HG03520 (cell line): ENCODE measurements around the gene C1orf116.

ENCODE experiments used
- ATAC-seq: cut with Tn5 transposase; IDR thresholded peaks from one replicate; pipeline ENCODE4 v1.9.1; 2021; ENCODE audit warnings: mild to moderate bottlenecking, moderate library complexity; ENCODE audit not compliant: unreplicated experiment

The C1orf116 gene

DNA sequence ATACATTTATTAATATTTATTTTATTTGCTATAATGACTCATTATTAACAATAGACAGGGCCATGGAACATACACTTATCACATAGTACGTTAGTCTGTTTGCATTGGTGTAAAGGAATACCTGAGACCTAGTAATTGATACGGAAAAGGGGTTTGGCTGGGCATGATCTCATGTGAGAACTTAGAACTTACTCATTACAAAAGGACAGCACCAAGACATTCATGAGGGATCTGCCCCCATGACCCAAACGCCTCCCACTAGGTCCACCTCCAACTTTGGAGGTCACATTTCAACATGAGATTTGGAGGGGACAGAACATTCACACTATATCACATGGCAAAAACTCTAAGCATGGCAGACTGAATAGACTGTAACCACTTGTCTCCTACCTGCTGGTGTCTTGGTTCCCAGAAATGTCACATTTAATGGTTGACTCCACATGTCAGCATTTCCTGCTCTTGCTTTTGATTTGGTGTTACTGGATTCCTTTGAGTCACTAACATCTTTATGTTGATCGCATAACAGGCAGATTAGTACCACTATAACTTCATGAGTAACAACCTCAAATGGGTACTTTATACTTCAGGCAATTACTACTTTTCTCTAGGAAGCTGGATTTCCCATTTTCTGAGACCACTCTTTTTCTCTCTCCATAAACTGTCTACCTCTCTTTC is 3.5 kb upstream of the C1orf116 start:
- ATAC-seq: no peak

DNA sequence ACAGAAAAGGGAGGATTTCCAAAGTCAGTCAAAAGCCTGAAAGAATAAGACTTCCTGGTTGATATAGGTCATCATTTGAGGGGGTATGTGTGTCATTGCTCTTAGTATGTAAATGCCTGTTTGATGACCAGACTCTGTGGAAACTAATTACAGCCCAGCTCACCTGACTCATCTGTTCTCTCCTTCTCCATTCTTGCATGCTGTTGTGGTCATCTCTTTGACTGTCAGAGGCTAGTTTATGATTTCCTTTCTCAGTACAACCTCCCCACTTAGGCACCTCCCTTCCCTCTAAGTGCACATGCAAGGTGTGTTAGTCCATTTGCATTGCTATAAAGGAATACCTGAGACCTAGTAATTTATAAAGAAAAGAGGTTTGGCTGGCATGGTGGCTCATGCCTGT is 2.4 kb upstream of the C1orf116 start:
- ATAC-seq: no peak

DNA sequence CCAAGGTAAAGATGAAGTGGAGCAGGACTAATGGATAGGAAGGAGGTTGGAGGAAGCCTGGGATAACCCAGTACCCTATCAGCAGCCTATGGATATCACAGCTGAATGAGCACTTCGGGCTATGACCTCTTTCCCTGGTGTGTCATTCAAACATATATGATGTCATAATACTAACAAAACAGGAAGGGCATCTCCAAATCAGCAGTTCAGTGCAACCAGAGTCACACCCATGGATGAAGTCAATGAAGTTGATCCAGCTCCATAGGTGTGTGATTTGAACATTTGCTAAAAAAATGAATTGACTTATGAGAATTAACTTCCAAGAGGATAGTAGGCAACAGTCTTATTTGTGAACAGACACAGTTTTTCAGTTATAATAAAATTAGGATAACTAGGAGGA is 1.7 kb upstream of the C1orf116 start:
- ATAC-seq: no peak

DNA sequence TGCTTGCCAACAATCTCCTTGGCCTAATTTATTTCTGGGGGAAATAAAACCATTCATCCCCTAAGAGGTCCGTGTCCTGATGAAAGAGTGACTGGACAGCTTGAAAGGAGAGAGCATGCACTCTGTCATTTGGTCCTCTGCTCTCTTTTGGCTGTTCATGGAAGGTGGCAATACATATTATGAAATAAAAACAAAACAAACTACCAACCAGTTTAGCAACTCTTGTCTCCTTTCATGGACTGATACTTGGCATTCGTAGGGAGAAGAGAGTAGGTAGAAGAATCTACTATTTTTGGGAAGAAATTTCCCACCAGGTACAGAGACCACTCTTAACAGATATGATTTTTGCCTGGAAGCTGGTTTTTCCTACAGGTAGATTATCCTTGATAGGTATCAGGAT is 746 bp upstream of the C1orf116 start:
- no peak for ATAC-seq

DNA sequence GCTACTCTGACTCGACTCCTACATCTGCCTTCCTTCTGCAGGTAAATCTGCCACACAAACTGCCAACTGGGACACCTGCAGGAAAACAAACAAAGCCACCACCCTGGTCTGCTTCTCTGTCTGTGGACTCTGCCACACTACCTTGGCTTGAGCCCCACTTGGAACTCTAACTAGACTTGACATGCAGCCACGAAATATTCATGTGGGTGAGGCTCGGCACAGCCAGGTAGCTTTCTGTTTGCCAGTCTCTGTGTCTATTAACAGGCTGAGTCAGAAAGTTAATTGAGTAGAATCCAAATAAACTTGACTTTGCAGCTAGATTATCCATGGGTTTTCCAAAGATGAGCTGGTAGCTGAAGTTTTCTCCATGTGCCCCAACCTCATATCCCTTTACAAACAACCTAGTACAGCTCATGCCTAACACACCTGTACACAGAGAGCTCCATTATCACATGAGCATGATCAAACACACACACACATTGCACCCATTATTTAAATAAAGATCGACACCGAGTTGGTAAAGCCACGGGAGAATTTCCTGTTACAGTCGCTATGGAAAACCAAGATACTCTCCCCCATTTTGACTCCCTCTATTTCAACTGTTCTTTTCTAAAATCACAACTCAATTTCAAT is 808 bp downstream of the C1orf116 start:
- no peak for ATAC-seq

DNA sequence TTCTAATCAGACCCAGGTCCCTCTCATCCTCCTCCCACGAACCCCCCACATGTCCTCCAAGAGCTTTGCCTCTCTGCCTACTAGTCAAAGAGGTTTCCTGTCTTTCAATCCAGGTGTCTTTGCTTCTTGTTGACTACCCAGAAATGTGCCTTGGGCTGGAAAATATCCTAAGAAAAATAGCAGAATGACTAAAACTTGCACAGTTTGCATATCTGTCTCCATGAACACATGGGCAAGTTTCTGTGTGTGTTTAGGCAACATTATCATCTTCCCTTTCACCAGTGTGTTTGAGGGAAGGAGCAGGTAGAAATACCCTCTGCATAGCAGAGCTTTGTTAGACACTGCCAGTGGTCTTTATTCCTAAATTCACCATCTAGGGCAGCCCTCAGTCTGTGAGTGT is 1.5 kb downstream of the C1orf116 start:
- no peak for ATAC-seq

DNA sequence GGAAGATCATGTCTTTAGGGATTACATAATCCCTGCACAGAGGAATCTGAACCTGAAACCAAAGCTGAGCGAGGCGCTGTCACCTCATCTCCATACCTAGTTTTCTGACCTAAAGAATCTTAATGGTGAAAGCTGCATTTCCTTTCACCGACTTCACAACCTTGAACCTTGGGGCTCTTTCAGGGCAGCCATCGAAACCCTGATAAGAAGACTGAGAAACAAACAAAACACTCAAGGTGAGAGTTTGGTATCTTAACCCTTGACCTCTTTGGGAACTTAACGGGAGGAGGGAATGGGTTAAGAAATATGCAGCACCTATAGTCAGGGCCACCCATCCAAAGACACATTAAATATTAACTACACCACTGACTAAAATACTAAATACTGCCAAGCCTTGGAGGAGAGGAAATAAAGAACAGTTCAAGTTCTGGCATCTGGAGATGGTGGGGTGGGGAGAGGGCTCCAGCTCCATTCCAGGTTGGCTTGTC is 2.0 kb downstream of the C1orf116 start:
- no peak for ATAC-seq

DNA sequence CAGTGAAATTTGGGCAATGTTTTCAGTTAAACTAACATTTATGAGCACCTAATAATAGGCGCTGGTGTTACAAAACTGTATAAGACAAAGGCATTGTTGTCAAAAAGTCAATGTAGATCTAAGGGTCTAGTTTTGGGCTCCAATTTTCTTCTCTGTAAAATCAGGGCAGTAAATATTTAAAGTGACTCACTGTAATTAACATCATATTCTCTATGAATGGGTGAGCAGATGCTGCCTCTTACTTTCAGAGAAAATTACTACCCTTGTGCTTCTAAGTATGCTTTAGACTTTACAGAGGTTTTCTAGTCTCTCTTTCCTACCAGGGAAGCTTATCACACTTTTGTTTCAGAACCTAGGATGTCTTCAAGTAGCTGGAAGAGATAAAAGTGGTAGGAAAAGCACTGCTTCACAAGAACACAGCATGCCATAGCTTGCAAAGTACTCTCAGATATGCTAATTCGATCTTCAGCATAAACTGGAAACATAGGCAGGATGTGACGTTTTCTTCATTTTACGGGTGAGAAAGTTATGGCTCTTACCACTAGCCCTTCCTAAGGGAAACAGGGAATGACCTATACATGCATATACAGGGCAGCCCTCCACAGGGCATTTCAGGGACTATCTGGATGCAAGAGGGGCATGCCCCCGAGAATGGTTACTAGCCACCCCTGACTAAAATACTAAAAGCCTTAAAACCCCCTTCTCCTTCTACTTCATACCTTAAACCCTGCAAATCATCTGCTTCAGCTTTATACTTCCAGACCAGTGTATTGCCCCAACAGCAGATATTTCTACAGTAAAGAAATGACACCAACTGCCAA is 2.6 kb downstream of the C1orf116 start:
- no peak for ATAC-seq

DNA sequence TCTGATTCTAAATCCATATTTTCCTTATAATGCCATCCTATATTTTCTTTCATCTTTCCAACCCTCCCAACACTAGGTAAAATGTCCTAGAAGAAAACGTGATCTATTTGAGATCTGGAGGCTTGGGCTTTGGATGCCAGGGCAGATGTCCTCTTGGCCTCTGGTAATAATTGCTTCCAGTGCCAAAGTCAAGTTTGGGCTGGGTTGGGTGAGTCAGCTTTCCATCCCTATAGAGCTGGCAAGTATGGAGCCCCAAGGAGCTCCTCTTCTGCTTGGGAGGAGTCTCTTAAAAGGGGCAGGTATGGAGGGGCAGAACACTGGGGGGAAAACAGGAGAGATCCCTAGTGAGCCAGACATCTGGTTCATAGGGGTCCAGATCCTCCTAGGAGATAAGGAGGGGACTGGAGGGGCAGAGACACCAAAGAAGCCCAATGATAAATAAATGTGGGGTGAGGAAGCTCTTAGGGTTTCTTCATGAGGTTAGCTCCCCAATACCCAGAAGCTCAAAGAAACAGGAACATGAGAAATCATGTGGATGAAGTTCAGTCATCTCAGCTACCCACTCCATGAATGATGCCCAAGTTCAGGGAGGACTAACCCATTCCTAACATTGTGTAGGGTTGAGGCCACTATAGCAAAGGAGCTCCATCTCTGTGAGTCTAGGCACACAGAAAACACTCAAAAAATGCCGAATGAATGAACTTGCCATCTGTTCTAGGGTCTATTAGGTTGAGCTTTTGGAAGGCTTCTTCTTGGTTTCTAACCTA is 3.5 kb downstream of the C1orf116 start:
- no peak for ATAC-seq

DNA sequence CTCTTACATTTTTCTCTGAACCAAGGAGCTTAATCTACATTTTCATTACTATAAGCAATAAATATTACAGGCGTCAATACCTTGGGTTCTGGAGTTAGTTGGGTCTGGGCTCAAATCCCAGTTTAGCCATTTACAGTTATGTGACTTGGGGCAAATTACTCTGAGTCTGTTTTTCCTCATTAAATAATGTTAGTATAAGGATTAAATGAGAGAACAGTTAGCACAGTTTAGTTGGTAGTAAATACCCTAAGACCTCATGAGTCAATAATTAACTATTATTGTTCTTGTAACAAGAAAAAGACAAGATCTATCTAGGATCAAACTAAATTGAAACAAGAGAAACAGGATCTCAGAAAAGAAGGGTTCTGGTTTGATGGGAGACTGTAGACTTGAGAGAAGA is 4.6 kb downstream of the C1orf116 start:
- no peak for ATAC-seq

DNA sequence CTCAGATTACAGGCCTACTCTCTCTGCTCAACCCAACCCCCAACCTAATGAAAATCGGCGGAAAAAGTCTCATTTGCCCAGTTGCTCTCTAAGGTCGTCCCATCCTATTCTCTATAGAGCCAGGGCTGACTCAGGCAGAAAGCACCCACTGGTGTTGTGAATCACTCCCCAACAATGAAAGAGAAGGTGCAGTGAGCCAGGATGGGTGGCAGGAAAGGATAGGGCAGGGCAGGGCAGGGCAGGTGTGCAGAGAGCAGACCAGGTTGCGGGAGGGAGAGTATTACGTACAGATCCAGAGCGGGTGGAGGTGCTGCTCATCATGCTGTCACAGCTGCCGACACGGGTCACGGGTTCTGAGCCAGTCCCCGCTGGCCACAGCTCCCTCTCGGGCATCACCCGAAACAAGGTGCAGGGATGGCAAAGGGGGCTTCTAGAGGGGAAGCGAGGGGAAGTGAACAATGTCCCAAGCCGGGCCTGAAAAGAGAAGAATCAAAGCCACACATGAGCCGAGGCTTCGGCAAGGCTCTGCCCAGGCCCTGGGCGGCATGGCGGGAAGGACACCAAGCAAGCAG is 5.3 kb downstream of the C1orf116 start:
- no peak for ATAC-seq

DNA sequence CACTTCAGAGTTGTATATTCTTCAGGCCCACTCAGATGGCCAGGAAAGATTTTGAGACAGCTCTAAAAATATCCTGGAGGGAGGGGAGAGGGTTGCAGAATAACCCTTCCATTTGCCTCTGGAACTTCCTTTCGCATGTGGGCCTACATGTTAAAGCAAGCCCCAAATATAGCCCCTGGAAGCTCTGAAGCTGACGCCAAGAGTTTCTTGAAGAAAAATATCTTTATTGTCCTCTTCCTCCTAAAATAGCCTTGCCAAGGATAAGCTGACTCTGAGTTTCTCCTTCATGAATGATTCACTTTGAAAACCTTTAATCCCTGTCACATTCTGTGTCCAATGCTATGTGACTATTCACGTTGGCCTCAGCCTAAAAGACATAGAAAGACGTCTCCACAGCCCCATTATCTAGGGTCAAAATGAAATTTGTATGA is 6.4 kb downstream of the C1orf116 start:
- no peak for ATAC-seq

DNA sequence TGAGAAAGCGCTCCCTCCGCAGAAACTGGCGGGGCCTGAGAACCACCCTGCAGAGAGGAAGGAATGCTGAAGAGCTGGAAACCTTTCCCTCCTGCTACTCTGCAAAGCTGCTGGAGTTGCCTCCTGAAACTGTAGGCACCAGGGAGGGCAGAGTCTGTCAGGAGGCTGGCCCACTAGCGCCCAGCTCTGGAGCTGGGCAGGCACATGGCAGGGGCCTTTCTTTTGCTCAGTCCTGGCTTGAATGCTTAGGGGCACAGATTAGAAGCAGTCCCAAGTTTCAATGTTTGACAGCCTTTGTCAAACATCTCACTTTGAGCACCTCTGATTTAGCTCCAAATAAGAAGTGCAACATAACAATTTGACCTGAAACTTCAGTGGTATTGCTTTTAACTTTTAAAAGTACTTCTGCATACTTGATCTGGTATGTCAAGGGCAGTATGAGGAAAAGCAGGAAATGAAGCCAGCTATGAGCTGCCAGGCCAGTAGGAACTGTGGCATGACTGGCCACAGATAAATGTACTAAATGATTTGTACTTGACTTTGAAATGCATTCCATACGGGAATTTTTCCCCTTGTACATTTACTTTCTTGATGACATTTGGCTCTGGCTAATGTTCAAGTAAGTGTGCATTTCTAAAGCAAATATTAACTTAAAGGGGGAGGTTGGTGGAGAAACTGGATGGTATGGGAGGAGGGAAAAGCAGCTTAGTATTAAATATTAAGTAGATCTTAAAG is 7.2 kb downstream of the C1orf116 start:
- ATAC-seq: no peak

DNA sequence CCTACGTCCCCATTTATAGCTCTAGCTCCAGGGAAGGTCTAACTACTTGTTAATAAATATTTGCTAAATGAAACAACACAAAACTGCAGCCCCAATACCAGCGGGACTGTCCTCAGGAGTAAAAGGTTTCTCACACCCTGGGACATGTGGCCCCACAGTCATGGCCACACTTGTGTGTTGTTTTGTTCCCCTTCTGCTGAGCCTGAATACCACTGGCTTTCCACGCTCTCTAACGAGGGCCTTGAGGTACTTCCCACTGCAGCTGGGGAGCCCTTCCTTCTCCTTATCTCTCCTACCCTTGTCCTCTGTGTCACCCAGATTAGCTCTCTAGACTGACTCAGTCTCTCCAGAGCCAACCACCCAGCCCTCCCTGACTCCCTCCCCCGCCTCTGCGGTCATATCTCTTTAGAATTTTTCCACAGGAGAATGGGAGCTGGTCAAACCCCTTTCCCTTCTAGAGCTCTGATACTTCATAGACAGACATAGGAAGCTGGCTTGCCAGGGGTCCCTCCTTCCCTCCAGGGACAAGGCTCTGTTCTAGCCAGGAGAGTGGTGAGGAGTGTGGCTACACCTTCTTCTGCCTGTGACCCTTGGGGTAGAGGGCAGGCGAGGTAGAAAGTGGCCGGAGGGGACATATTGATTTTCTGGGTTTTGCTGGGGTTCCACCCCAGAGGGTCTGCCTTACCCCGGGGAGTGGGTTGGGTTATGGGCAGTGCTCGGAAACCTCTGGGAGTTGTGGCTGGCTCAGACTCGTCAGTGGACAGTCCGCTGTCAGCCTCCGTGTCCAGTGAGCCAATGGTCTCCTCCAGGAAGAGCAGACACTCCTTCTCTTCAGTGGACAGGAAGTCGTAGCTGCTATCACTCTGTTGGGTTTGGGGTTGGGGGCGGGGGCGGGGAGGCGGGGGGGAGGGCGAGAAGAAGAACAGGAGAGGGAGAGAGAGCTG is 8.1 kb downstream of the C1orf116 start:
- ATAC-seq: no peak

DNA sequence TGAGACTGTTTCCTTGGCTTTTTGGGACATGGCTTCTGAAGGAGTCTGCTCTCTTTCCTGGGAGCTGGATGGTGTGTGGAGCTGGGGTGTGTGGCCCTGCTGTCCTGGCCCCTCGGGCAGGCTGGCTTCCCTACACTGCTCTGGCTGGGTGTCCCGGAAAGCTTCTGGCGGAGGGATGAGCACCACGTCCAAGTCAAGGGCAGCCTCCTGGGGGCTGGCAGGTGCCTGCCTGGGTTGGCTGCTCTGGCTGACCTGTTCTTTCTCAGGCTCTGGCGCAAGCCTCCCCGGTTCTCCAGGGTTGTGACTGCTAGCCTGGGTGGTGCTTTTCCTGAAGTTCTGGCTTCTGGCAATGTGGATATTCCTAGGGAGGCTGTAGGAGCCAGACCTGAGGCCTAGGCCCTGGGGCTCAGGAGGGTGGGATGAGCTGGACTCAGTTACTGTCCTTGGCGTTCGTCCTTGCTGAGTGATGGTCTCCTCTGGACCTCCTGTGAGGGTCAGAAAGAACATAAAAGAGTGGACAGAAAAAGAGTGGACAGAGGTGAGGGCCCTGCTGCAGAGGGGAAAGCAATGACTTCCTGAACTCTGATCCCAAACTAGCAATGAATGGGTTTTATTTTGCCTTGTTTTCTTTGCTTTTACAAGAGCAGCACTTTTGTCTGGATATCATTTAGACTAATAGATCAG is 9.4 kb downstream of the C1orf116 start:
- ATAC-seq: no peak

DNA sequence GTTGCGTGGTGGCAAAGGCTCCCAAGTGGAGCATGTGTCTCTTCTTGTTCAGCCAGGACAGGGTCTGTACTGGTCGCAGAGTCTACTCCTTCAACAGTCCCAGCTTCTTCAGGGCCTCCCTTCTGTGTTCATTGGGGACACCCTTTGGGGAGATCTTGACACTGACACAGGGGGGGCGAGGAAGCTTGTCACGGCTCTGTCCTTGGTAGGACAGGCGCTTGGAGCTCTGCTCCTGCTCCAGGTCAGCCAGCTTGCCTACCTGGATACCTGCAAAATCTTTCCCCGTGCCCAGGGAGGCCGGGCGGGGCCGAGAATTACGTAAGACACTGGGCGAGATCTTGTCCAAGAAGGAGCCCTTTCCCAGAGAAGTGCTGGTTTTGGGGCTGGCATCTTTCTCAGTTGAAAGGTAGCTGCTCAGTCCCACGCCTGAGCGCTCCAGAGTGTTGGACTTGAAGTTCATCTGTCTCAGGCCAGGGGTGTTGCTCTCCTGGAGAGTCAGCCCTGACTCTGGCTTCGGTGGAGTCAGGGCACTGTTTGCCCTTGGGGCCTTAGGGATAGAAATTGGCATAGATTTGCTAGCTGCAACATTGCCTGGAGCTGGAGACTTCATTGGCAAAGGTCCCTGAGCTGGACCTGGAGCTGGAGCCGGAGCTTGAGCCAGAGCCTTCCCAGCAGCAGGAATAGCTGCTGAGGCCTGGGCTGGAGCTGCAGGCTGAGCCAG is 10.5 kb downstream of the C1orf116 start:
- ATAC-seq: no peak

DNA sequence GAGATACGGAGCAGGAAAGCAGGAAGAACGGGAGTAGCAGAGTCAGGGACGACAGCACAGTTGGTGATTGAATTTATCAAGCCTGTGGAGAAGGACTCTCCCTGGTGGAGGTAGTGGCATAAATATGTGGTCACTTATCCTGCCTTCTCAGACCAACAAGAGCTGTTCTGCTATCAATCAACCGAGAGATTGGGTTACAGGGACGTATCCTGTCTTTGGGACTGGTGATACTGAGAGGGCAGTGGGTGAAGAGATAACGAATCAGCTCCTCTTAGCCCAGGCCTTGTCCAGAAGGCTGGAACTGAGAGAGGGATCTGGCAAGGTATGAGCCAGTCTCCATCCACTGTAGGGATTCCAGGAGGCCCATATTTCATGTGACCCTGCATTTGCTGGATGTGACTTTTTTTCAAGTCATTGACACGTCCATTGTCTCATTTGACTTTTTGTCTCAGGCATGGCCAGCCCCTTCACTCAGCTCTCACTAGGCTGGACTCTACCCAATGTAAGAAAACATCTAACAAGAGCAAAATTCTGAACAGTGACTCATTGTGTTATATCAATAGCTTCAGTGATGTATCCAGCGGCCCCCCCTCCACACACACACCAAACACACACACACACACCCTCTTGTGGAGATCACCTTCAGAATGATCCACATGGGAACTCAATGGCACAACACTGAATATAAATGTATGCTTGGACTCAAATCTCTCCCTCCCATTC is 11.3 kb downstream of the C1orf116 start:
- ATAC-seq: no peak
